ENCODE data around the gene CACNA1D. TPM values are rescaled to one million over a fixed set of nuclear protein-coding genes. Genes with fewer than 3 reads are reported as not detected.

CACNA1D gene
- total and polyA plus RNA-seq, 5 donors from 2014 or later = 0.03 to 0.44 TPM; not detected in 3

DNA sequence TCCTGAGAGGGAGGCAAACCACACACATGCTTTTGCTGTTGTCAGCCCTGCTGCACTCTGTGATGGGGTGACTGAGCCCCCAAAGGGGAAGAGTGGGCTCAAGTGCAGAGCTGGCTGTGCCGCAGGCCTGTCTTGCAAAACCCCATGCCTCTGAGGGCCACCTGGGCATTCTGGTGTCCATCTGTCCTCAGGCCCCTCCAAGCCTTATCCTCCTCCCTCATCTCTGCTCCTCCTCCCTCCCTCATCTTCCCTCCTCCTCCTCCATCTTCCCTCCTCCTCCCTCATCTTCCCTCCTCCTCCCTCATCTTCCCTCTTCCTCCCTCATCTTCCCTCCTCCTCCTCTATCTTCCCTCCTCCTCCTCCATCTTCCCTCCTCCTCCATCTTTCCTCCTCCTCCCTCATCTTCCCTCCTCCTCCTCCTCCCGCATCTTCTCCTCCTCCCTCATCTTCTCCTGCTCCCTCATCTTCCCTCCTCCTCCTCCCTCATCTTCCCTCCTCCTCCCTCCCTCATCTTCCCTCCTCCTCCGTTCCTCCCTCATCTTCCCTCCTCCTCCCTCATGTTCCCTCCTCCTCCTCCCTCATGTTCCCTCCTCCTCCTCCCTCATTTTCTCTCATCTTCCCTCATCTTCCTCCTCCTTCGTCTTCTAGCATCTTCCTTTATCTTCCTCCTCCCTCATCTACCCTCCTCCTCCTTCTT, 311.2 kb downstream of the CACNA1D start:
- no peaks in the 10 kb centered on the region for H3K36me3 Mint-ChIP-seq
- no peaks in the 10 kb centered on the region for H3K4me1 Mint-ChIP-seq
- Histone ChIP-seq H3K36me3 (ENCODE audit: control insufficient read depth, insufficient read depth, low read length) (no peaks in the 10 kb centered on the region), H3K4me3 (ENCODE audit: low read depth, low read length) (no peak overlapping the region), H3K27ac (ENCODE audit: insufficient read depth, low read length, poor library complexity, severe bottlenecking) (no peak overlapping the region), H3K9me3 (ENCODE audit: control insufficient read depth in 2 of 2, low read length in 2 of 2) (no peaks in the 10 kb centered on the region), H3K4me1 (ENCODE audit: control insufficient read depth, insufficient read depth, low read length, poor library complexity, severe bottlenecking) (no peaks in the 10 kb centered on the region), H3K27me3 (ENCODE audit: control insufficient read depth, insufficient read depth, low read length) (no peaks in the 10 kb centered on the region)
- ATAC-seq (ENCODE audit: low read depth in 2 of 2) = no peak
- no peaks in the 10 kb centered on the region for H3K9me3 Mint-ChIP-seq
- H3K27me3 Mint-ChIP-seq = peaks cover 11% of the 10 kb centered on the region
- H3K27ac Mint-ChIP-seq = no peak overlapping the region
- DNase-seq = no peak
- H3K4me3 Mint-ChIP-seq = no peak overlapping the region

DNA sequence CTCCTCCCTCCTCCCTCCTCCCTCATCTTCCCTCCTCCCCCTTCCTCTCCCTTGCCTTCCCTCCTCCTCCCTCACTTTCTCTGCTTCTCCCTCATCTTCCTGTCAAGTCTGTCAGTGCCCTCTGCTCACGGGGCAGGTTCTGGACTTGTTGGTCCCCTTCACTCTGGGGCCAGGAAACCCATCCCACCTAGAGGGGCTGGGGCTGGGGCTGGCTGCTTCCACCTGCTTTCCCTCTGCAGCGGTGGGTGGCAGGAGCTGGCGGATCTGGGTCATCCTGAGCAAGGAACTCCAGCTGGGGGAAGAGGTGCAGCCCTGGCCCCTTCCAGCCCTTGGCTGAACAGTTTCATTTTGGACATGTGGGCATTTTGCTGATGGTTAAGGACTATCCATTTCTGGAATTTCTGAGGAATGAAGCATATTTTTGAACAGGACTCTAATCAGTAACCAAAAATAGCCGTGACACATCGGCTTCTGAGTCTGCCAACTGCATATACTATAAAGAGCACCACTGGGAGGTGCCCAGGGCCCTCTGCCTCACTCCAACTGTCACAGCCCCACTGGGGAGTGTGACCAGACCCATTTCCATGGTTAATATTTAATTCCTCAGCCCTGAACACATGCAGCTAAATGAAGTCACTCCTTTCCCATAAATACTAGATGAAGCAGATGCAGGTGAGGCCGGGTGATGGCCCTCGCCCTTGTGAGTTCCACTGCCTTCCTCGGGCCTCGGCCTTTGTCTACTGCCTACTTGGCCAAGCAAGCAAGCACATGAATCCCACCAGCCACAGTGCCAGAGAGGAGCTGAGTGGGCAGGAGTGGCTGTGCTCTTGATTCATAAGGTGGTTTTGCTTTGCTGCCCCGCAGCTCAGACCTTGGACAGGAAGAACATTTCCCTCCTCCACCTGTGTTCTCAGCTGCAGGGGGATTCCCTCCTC, 312.0 kb downstream of the CACNA1D start:
- ATAC-seq (ENCODE audit: low read depth in 2 of 2) = no peak

DNA sequence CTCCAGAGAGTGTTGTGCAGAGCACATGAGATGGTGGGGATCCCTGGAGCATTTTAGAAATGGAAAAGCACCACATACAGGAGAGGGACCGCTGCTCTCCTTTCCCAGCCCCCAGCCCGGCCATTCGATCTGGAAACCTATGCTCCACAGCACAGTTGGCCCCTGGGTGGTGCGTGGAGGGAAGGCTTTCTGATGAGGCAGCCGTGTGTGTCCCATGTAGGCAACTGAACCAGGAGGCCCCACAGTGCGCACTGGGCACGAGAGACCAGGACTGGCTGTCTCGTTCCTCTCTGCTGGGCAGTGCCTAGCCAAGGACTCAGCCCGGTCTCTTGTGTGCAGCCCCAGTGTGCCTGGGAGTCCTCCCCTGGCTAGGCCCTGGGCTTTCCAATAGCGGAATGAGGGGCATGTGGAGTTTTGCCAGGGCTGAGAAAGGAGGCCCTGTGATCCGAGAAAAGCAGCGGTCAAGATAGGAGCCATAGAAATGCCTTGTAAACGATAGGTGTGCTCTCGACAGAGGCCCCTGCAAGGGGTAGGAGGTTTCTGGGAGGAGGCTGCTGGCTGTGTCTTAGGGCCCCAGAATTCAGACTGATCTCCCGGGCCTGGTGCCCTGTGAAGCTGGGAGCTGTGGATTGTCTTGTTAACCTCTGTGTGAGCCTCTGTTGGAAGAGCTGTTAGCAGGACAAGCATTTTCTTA, 312.9 kb downstream of the CACNA1D start:
- Mint-ChIP-seq H3K36me3 (no peaks in the 10 kb centered on the region), H3K4me1 (no peaks in the 10 kb centered on the region), H3K9me3 (no peaks in the 10 kb centered on the region), H3K27ac (no peak overlapping the region), H3K4me3 (no peak overlapping the region), H3K27me3 (peaks cover 9% of the 10 kb centered on the region)
- no peak overlapping the region for H3K27ac ChIP-seq (ENCODE audit: insufficient read depth, low read length, poor library complexity, severe bottlenecking)
- DNase-seq = no peak
- no peak overlapping the region for H3K4me3 ChIP-seq (ENCODE audit: low read depth, low read length)
- H3K4me1 ChIP-seq (ENCODE audit: control insufficient read depth, insufficient read depth, low read length, poor library complexity, severe bottlenecking) = no peaks in the 10 kb centered on the region
- no peak for ATAC-seq (ENCODE audit: low read depth in 2 of 2)
- H3K9me3 ChIP-seq (ENCODE audit: control insufficient read depth in 2 of 2, low read length in 2 of 2) = no peaks in the 10 kb centered on the region
- H3K27me3 ChIP-seq (ENCODE audit: control insufficient read depth, insufficient read depth, low read length) = no peaks in the 10 kb centered on the region
- H3K36me3 ChIP-seq (ENCODE audit: control insufficient read depth, insufficient read depth, low read length) = no peaks in the 10 kb centered on the region

More for the DNA sequence above, 312.0 kb downstream of the CACNA1D start:
- no peaks in the 10 kb centered on the region for H3K4me1 Mint-ChIP-seq
- no peaks in the 10 kb centered on the region for H3K4me1 ChIP-seq (ENCODE audit: control insufficient read depth, insufficient read depth, low read length, poor library complexity, severe bottlenecking)
- H3K27me3 ChIP-seq (ENCODE audit: control insufficient read depth, insufficient read depth, low read length) = no peaks in the 10 kb centered on the region
- no peak overlapping the region for H3K4me3 ChIP-seq (ENCODE audit: low read depth, low read length)
- no peak overlapping the region for H3K4me3 Mint-ChIP-seq
- no peak for DNase-seq
- no peaks in the 10 kb centered on the region for H3K9me3 Mint-ChIP-seq
- no peaks in the 10 kb centered on the region for H3K36me3 Mint-ChIP-seq
- H3K27ac ChIP-seq (ENCODE audit: insufficient read depth, low read length, poor library complexity, severe bottlenecking) = no peak overlapping the region
- no peaks in the 10 kb centered on the region for H3K36me3 ChIP-seq (ENCODE audit: control insufficient read depth, insufficient read depth, low read length)
- peaks cover 11% of the 10 kb centered on the region for H3K27me3 Mint-ChIP-seq
- H3K27ac Mint-ChIP-seq = no peak overlapping the region
- H3K9me3 ChIP-seq (ENCODE audit: control insufficient read depth in 2 of 2, low read length in 2 of 2) = no peaks in the 10 kb centered on the region

GRCh38 chr3:53808496-53808895, 314.1 kb downstream of the CACNA1D start:
- Histone ChIP-seq H3K27me3 (ENCODE audit: control insufficient read depth, insufficient read depth, low read length) (no peaks in the 10 kb centered on the region), H3K9me3 (ENCODE audit: control insufficient read depth in 2 of 2, low read length in 2 of 2) (no peaks in the 10 kb centered on the region), H3K4me1 (ENCODE audit: control insufficient read depth, insufficient read depth, low read length, poor library complexity, severe bottlenecking) (no peaks in the 10 kb centered on the region), H3K36me3 (ENCODE audit: control insufficient read depth, insufficient read depth, low read length) (no peaks in the 10 kb centered on the region), H3K27ac (ENCODE audit: insufficient read depth, low read length, poor library complexity, severe bottlenecking) (no peak overlapping the region), H3K4me3 (ENCODE audit: low read depth, low read length) (no peak overlapping the region)
- Mint-ChIP-seq H3K4me1 (no peaks in the 10 kb centered on the region), H3K27me3 (peaks cover 7% of the 10 kb centered on the region), H3K9me3 (no peaks in the 10 kb centered on the region), H3K4me3 (no peak overlapping the region), H3K36me3 (no peaks in the 10 kb centered on the region), H3K27ac (no peak overlapping the region)
- DNase-seq = no peak
- ATAC-seq (ENCODE audit: low read depth in 2 of 2) = no peak

DNA sequence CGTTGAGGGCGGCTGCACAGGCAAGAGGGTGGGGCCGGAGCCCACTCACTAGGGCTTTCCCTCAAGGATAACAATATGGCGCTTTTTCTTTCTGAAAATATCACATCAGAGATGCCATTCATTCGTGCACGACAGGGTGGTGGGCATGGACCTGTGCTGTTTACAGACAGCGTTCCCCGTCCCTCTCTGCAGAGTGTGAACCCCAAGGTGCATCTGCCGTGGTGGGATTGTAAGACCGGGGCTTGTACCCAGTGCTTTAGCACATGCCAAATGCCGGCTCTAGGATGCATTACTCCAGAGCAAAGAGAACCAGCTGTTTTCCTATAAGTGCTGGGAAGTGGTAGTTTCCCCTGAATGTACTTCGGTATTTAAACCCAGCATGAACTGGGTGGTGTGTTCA, 314.9 kb downstream of the CACNA1D start:
- Mint-ChIP-seq H3K36me3 (no peaks in the 10 kb centered on the region), H3K27me3 (peaks cover 5% of the 10 kb centered on the region), H3K4me3 (no peak overlapping the region), H3K4me1 (no peaks in the 10 kb centered on the region), H3K9me3 (no peaks in the 10 kb centered on the region), H3K27ac (no peak overlapping the region)
- Histone ChIP-seq H3K4me3 (ENCODE audit: low read depth, low read length) (no peak overlapping the region), H3K36me3 (ENCODE audit: control insufficient read depth, insufficient read depth, low read length) (no peaks in the 10 kb centered on the region), H3K9me3 (ENCODE audit: control insufficient read depth in 2 of 2, low read length in 2 of 2) (no peaks in the 10 kb centered on the region), H3K4me1 (ENCODE audit: control insufficient read depth, insufficient read depth, low read length, poor library complexity, severe bottlenecking) (no peaks in the 10 kb centered on the region), H3K27ac (ENCODE audit: insufficient read depth, low read length, poor library complexity, severe bottlenecking) (no peak overlapping the region), H3K27me3 (ENCODE audit: control insufficient read depth, insufficient read depth, low read length) (no peaks in the 10 kb centered on the region)
- DNase-seq (no peak), ATAC-seq (ENCODE audit: low read depth in 2 of 2) (no peak)

DNA sequence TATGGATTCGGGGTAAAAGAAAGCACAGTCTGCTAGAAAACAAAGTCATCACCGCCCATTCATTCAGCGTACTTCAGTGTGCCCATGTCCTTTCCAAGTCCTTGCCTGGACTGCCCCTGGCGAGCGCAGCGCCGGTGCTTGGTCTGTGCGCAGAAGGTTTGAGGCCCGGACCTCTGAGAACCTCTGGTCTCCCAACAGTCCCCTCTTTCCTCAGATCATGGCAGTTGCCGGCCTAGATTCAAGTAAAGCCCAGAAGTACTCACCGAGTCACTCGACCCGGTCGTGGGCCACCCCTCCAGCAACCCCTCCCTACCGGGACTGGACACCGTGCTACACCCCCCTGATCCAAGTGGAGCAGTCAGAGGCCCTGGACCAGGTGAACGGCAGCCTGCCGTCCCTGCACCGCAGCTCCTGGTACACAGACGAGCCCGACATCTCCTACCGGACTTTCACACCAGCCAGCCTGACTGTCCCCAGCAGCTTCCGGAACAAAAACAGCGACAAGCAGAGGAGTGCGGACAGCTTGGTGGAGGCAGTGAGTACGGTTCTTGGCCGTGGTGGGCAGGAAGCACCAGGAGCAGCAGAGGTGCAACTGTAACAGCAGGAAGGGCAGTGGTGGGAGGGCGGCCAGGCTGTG, 315.5 kb downstream of the CACNA1D start:
- Histone ChIP-seq H3K36me3 (ENCODE audit: control insufficient read depth, insufficient read depth, low read length) (no peaks in the 10 kb centered on the region), H3K9me3 (ENCODE audit: control insufficient read depth in 2 of 2, low read length in 2 of 2) (no peaks in the 10 kb centered on the region), H3K4me1 (ENCODE audit: control insufficient read depth, insufficient read depth, low read length, poor library complexity, severe bottlenecking) (no peaks in the 10 kb centered on the region), H3K4me3 (ENCODE audit: low read depth, low read length) (no peak overlapping the region), H3K27ac (ENCODE audit: insufficient read depth, low read length, poor library complexity, severe bottlenecking) (no peak overlapping the region), H3K27me3 (ENCODE audit: control insufficient read depth, insufficient read depth, low read length) (no peaks in the 10 kb centered on the region)
- Mint-ChIP-seq H3K27me3 (peaks cover 5% of the 10 kb centered on the region), H3K4me3 (no peak overlapping the region), H3K27ac (no peak overlapping the region), H3K9me3 (no peaks in the 10 kb centered on the region), H3K4me1 (no peaks in the 10 kb centered on the region), H3K36me3 (no peaks in the 10 kb centered on the region)
- DNase-seq = no peak
- ATAC-seq (ENCODE audit: low read depth in 2 of 2) = no peak

DNA sequence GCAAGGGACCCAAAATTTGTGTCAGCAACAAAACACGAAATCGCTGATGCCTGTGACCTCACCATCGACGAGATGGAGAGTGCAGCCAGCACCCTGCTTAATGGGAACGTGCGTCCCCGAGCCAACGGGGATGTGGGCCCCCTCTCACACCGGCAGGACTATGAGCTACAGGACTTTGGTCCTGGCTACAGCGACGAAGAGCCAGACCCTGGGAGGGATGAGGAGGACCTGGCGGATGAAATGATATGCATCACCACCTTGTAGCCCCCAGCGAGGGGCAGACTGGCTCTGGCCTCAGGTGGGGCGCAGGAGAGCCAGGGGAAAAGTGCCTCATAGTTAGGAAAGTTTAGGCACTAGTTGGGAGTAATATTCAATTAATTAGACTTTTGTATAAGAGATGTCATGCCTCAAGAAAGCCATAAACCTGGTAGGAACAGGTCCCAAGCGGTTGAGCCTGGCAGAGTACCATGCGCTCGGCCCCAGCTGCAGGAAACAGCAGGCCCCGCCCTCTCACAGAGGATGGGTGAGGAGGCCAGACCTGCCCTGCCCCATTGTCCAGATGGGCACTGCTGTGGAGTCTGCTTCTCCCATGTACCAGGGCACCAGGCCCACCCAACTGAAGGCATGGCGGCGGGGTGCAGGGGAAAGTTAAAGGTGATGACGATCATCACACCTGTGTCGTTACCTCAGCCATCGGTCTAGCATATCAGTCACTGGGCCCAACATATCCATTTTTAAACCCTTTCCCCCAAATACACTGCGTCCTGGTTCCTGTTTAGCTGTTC, 316.9 kb downstream of the CACNA1D start:
- no peaks in the 10 kb centered on the region for H3K4me1 Mint-ChIP-seq
- Histone ChIP-seq H3K27me3 (ENCODE audit: control insufficient read depth, insufficient read depth, low read length) (no peaks in the 10 kb centered on the region), H3K27ac (ENCODE audit: insufficient read depth, low read length, poor library complexity, severe bottlenecking) (no peak overlapping the region), H3K4me3 (ENCODE audit: low read depth, low read length) (no peak overlapping the region), H3K36me3 (ENCODE audit: control insufficient read depth, insufficient read depth, low read length) (no peaks in the 10 kb centered on the region), H3K9me3 (ENCODE audit: control insufficient read depth in 2 of 2, low read length in 2 of 2) (no peaks in the 10 kb centered on the region), H3K4me1 (ENCODE audit: control insufficient read depth, insufficient read depth, low read length, poor library complexity, severe bottlenecking) (no peaks in the 10 kb centered on the region)
- no peak for DNase-seq
- peaks cover 9% of the 10 kb centered on the region for H3K27me3 Mint-ChIP-seq
- no peaks in the 10 kb centered on the region for H3K9me3 Mint-ChIP-seq
- H3K36me3 Mint-ChIP-seq = no peaks in the 10 kb centered on the region
- no peak overlapping the region for H3K27ac Mint-ChIP-seq
- H3K4me3 Mint-ChIP-seq = no peak overlapping the region
- no peak for ATAC-seq (ENCODE audit: low read depth in 2 of 2)
